ENCODE data around the gene FGF12. TPM values are rescaled to one million over a fixed set of nuclear protein-coding genes. Genes with fewer than 3 reads are reported as not detected.

The FGF12 gene
- total RNA-seq, 2 experiments from 2014 or later: 0.06 to 1.7 TPM

DNA sequence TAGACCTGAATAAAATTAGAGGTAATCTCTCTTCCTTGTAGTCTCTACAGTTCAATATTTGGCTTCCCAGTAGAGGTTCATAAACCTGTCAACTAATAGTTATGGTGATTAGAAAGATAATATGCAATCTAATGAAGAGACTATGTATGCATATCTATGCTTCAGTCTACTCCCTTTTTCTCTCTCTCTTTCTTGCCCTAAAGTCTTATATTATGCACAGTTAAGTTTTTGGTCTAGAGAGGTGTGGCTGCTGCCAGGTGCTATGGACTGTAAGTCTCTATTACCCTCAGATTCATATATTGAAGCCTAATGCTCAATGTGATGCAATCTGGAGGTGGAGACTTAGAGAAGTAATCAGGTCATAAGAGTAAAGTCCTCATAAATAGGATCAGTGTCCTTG, 413.7 kb downstream of the FGF12 start:
- Histone ChIP-seq H3K4me3 (ENCODE audit: low read depth, low read length, poor library complexity, severe bottlenecking) (no peak overlapping the region), H2AFZ (ENCODE audit: low read length) (no peak overlapping the region), H3K79me2 (ENCODE audit: insufficient read depth, low read depth, low read length) (no peaks in the 10 kb centered on the region), H3K4me1 (ENCODE audit: insufficient read depth, low read length, poor library complexity, severe bottlenecking) (no peaks in the 10 kb centered on the region), H3K9me3 (ENCODE audit: low read length) (no peaks in the 10 kb centered on the region), H3K4me2 (ENCODE audit: low read length) (no peak overlapping the region), H3K36me3 (ENCODE audit: insufficient read depth, low read length) (no peaks in the 10 kb centered on the region), H4K20me1 (ENCODE audit: insufficient read depth, low read length) (no peaks in the 10 kb centered on the region), H3K27ac (ENCODE audit: low read depth, low read length, poor library complexity, severe bottlenecking) (no peak overlapping the region), H3K9me2 (ENCODE audit: insufficient read depth, low read length) (no peaks in the 10 kb centered on the region)
- no TSS peak for BruUV-seq (replicated peaks)
- CTCF ChIA-PET (ENCODE audit: unreplicated experiment): no interaction called here
- TF ChIP-seq, protein P1, sequence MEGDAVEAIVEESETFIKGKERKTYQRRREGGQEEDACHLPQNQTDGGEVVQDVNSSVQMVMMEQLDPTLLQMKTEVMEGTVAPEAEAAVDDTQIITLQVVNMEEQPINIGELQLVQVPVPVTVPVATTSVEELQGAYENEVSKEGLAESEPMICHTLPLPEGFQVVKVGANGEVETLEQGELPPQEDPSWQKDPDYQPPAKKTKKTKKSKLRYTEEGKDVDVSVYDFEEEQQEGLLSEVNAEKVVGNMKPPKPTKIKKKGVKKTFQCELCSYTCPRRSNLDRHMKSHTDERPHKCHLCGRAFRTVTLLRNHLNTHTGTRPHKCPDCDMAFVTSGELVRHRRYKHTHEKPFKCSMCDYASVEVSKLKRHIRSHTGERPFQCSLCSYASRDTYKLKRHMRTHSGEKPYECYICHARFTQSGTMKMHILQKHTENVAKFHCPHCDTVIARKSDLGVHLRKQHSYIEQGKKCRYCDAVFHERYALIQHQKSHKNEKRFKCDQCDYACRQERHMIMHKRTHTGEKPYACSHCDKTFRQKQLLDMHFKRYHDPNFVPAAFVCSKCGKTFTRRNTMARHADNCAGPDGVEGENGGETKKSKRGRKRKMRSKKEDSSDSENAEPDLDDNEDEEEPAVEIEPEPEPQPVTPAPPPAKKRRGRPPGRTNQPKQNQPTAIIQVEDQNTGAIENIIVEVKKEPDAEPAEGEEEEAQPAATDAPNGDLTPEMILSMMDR (conservative IDR thresholded peaks at IDR 0.05; ENCODE audit: low read length): no peak
- TF ChIP-seq EZH2phosphoT487 (IDR thresholded peaks at IDR 0.05; ENCODE audit: borderline replicate concordance, low read depth, low read length): no peak
- POLR2A ChIA-PET: no interaction called here
- intact Hi-C loops (cut with micrococcal nuclease; ENCODE audit: unreplicated experiment): no loop called here
- no peak for DNase-seq (ENCODE audit: low spot score)

DNA sequence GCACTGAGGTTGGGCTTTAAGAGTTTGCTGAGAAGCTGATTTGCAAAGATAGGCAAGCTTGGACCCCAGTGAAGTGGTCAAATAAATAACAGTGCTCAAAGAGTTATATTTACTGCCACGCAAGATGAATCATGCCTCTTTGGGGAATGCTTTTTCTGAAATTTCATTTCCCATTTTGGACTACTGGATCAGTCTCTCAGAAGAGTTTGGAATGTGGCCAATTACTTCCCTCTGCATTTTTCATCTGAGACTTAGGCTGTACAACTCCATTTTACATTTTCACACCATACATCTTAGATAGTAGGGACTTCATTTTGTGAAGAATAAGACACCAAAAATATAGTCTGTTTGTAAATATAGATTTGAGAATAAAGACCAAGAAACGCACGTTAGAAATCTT, 419.7 kb downstream of the FGF12 start:
- Histone ChIP-seq H3K4me3 (ENCODE audit: low read depth, low read length, poor library complexity, severe bottlenecking) (no peak overlapping the region), H3K36me3 (ENCODE audit: insufficient read depth, low read length) (no peaks in the 10 kb centered on the region), H3K27ac (ENCODE audit: low read depth, low read length, poor library complexity, severe bottlenecking) (no peak overlapping the region), H4K20me1 (ENCODE audit: insufficient read depth, low read length) (no peaks in the 10 kb centered on the region), H3K4me2 (ENCODE audit: low read length) (no peak overlapping the region), H3K9me3 (ENCODE audit: low read length) (no peaks in the 10 kb centered on the region), H2AFZ (ENCODE audit: low read length) (no peak overlapping the region), H3K9me2 (ENCODE audit: insufficient read depth, low read length) (no peaks in the 10 kb centered on the region), H3K79me2 (ENCODE audit: insufficient read depth, low read depth, low read length) (no peaks in the 10 kb centered on the region), H3K4me1 (ENCODE audit: insufficient read depth, low read length, poor library complexity, severe bottlenecking) (no peaks in the 10 kb centered on the region)
- no TSS peak for BruUV-seq (replicated peaks)
- intact Hi-C loops (cut with micrococcal nuclease; ENCODE audit: unreplicated experiment): no loop called here
- ChIA-PET CTCF (ENCODE audit: unreplicated experiment) (no interaction called here), POLR2A (interaction anchor here (0.8 kb wide), 1 partner anchor 23 kb away, joined by 3 read pairs; no protein-coding TSS in a partner anchor)
- DNase-seq (ENCODE audit: low spot score): no peak
- TF ChIP-seq, protein P1 (conservative IDR thresholded peaks at IDR 0.05; ENCODE audit: low read length): no peak
- no peak for TF ChIP-seq EZH2phosphoT487 (IDR thresholded peaks at IDR 0.05; ENCODE audit: borderline replicate concordance, low read depth, low read length)

DNA sequence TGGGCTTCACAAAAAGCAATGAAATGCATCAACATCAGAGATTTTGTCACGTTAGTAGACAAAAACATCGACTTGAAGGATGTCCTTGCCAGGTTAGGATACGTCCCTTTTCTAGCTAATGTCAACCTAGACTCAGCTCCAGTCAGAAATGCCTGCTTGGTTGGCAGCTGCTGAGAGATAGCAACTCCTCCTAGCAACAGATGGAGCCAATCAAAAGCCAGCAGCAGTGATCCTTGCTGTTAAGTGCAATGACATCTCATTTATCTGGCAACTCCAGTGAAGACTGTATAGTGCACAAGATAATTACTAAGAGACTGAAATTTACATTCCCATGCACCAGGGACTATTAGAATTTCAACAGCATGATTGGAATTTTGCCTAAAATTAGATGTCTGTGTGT, 424.1 kb downstream of the FGF12 start:
- POLR2A ChIA-PET: no interaction called here
- H3K4me3 ChIP-seq (ENCODE audit: low read depth, low read length, poor library complexity, severe bottlenecking): no peak overlapping the region
- no peaks in the 10 kb centered on the region for H3K79me2 ChIP-seq (ENCODE audit: insufficient read depth, low read depth, low read length)
- H3K4me2 ChIP-seq (ENCODE audit: low read length): no peak overlapping the region
- H3K9me2 ChIP-seq (ENCODE audit: insufficient read depth, low read length): no peaks in the 10 kb centered on the region
- H3K36me3 ChIP-seq (ENCODE audit: insufficient read depth, low read length): no peaks in the 10 kb centered on the region
- no peaks in the 10 kb centered on the region for H4K20me1 ChIP-seq (ENCODE audit: insufficient read depth, low read length)
- no peaks in the 10 kb centered on the region for H3K9me3 ChIP-seq (ENCODE audit: low read length)
- intact Hi-C loops (cut with micrococcal nuclease; ENCODE audit: unreplicated experiment): no loop called here
- DNase-seq (ENCODE audit: low spot score): no peak
- no peak overlapping the region for H3K27ac ChIP-seq (ENCODE audit: low read depth, low read length, poor library complexity, severe bottlenecking)
- no peak overlapping the region for H2AFZ ChIP-seq (ENCODE audit: low read length)
- no peaks in the 10 kb centered on the region for H3K4me1 ChIP-seq (ENCODE audit: insufficient read depth, low read length, poor library complexity, severe bottlenecking)
- no TSS peak for BruUV-seq (replicated peaks)
- TF ChIP-seq, protein P1 (conservative IDR thresholded peaks at IDR 0.05; ENCODE audit: low read length): no peak
- TF ChIP-seq EZH2phosphoT487 (IDR thresholded peaks at IDR 0.05; ENCODE audit: borderline replicate concordance, low read depth, low read length): no peak
- CTCF ChIA-PET (ENCODE audit: unreplicated experiment): no interaction called here

All from OCI-LY7 (cell line).